ENCODE results near the gene PARVA. TPM values are rescaled to one million over a fixed set of nuclear protein-coding genes. Genes with fewer than 3 reads are reported as not detected.

The PARVA gene
- polyA plus RNA-seq, 2 of the 4 experiments (the other 2 are of a cell fraction), result 25.5 to 26.1 TPM

GRCh38 chr11:12432507-12432906 lies 55.1 kb downstream of the PARVA start (continued):
- no peak for TF ChIP-seq CTCF (IDR thresholded peaks at IDR 0.05)

- no peak for ATAC-seq
- TF ChIP-seq FOXS1 (CRISPR knock-in tag; IDR thresholded peaks at IDR 0.05), result no peak
- TF ChIP-seq CBX2 (IDR thresholded peaks at IDR 0.05; ENCODE audit: borderline replicate concordance, low read depth), result no peak
- TF ChIP-seq CTCF (IDR thresholded peaks at IDR 0.05), result no peak
- TF ChIP-seq TP53 (CRISPR knock-in tag; IDR thresholded peaks at IDR 0.05), result no peak
- TF ChIP-seq RAD21 (conservative IDR thresholded peaks at IDR 0.05 in 1 of 2, IDR thresholded peaks at IDR 0.05 in 1 of 2), result no peak
- TF ChIP-seq PHF8 (IDR thresholded peaks at IDR 0.05; ENCODE audit: borderline replicate concordance, low read depth), result no peak
- no peak for TF ChIP-seq EP300 (IDR thresholded peaks at IDR 0.05)
- no peak for TF ChIP-seq CBX8 (IDR thresholded peaks at IDR 0.05)
- TF ChIP-seq ZSCAN20 (CRISPR knock-in tag; IDR thresholded peaks at IDR 0.05), result no peak
- no peak for TF ChIP-seq ESRRA (IDR thresholded peaks at IDR 0.05; ENCODE audit: borderline replicate concordance, low read length)
- no peak for TF ChIP-seq NR3C1 (IDR thresholded peaks at IDR 0.05)
- TF ChIP-seq JUN (IDR thresholded peaks at IDR 0.05), result no peak
- no peak for TF ChIP-seq MAFK (IDR thresholded peaks at IDR 0.05; ENCODE audit: partially characterized antibody)
- TF ChIP-seq HOXB5 (CRISPR knock-in tag; IDR thresholded peaks at IDR 0.05), result no peak
- TF ChIP-seq ZNF302 (CRISPR knock-in tag; IDR thresholded peaks at IDR 0.05), result no peak
- no peak for TF ChIP-seq TFCP2L1 (CRISPR knock-in tag; IDR thresholded peaks at IDR 0.05)
- TF ChIP-seq FOSL2 (IDR thresholded peaks at IDR 0.05), result no peak
- no peak for TF ChIP-seq FOSL2 (CRISPR knock-in tag; IDR thresholded peaks at IDR 0.05)
- TF ChIP-seq, protein P1, sequence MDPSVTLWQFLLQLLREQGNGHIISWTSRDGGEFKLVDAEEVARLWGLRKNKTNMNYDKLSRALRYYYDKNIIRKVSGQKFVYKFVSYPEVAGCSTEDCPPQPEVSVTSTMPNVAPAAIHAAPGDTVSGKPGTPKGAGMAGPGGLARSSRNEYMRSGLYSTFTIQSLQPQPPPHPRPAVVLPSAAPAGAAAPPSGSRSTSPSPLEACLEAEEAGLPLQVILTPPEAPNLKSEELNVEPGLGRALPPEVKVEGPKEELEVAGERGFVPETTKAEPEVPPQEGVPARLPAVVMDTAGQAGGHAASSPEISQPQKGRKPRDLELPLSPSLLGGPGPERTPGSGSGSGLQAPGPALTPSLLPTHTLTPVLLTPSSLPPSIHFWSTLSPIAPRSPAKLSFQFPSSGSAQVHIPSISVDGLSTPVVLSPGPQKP (IDR thresholded peaks at IDR 0.05; ENCODE audit: low read depth, low read length), result no peak
- TF ChIP-seq HOXB13 (CRISPR knock-in tag; IDR thresholded peaks at IDR 0.05; ENCODE audit: low read depth), result no peak
- Histone ChIP-seq H3K4me2 (no peak overlapping the region), H3K4me1 (peaks cover 24% of the 10 kb centered on the region), H3K9me3 (no peaks in the 10 kb centered on the region), H3K27ac (no peak overlapping the region), H3K4me3 (no peak overlapping the region)
- FAIRE-seq, result no peak
- POLR2A ChIA-PET, result no interaction called here
- DNase-seq (ENCODE audit: low read depth in 1 of 2, low spot score in 1 of 2), result no peak
- 95% methylated on average over 3 of the region's 3 CpGs for WGBS (ENCODE audit: missing lambda C conversion rate)
- CTCF ChIA-PET, result interaction anchor here (1.2 to 1.8 kb wide), 3 partner anchors 10 to 102 kb away, joined by 3 to 8 read pairs (median 5); no protein-coding TSS in a partner anchor
Measured at GRCh38 chr11:12433121-12433520, 55.8 kb downstream of the PARVA start.

All from A549 (cell line).